Medulla oblongata (tissue), 1 donor: ENCODE measurements around the gene RASAL2.
"Not testable (repeated sequence)": the region's sequence is repeated elsewhere in the genome, so short reads cannot be mapped to it uniquely, and the experiment has no call there.

ENCODE experiments used
- DNase-seq: peaks from one replicate; pipeline ENCODE4 v3.0.0-alpha.2; 2015; ENCODE audit errors: extremely low spot score

RASAL2 gene

GRCh38 chr1:178232949-178233348, 139.0 kb downstream of the RASAL2 start:
- DNase-seq: no peak

- no peak for DNase-seq
Observed at GRCh38 chr1:178237121-178237520, 143.2 kb downstream of the RASAL2 start.

- no peak for DNase-seq
Observed at GRCh38 chr1:178238722-178239510, 145.0 kb downstream of the RASAL2 start.

- no peak for DNase-seq
Observed at GRCh38 chr1:178241057-178241456, 147.2 kb downstream of the RASAL2 start.

- no peak for DNase-seq
Observed at GRCh38 chr1:178241837-178242236, 147.9 kb downstream of the RASAL2 start.

- no peak for DNase-seq
Observed at GRCh38 chr1:178243119-178243518, 149.2 kb downstream of the RASAL2 start.

GRCh38 chr1:178243890-178244289, 150.0 kb downstream of the RASAL2 start:
- no peak for DNase-seq

- not testable (repeated sequence) for DNase-seq
Observed at GRCh38 chr1:178248284-178248683, 154.4 kb downstream of the RASAL2 start.

- DNase-seq: not testable (repeated sequence)
Observed at GRCh38 chr1:178253581-178253980, 159.7 kb downstream of the RASAL2 start.

GRCh38 chr1:178254433-178254832, 160.5 kb downstream of the RASAL2 start:
- DNase-seq: no peak

GRCh38 chr1:178258536-178258935, 164.6 kb downstream of the RASAL2 start:
- DNase-seq: no peak

GRCh38 chr1:178262120-178262500, 168.2 kb downstream of the RASAL2 start:
- peak; percentile 56 for DNase-seq

GRCh38 chr1:178263341-178263740, 169.4 kb downstream of the RASAL2 start:
- peak; percentile 40 for DNase-seq

- DNase-seq: no peak
Observed at GRCh38 chr1:178266113-178266512, 172.2 kb downstream of the RASAL2 start.

GRCh38 chr1:178266619-178267066, 172.7 kb downstream of the RASAL2 start:
- DNase-seq: no peak

GRCh38 chr1:178267646-178268094, 173.8 kb downstream of the RASAL2 start:
- DNase-seq: no peak

GRCh38 chr1:178271471-178271870, 177.6 kb downstream of the RASAL2 start:
- DNase-seq: peak; percentile 37

GRCh38 chr1:178273707-178274410, 180.0 kb downstream of the RASAL2 start:
- DNase-seq: no peak

- DNase-seq: no peak
Observed at GRCh38 chr1:178275049-178275448, 181.1 kb downstream of the RASAL2 start.

GRCh38 chr1:178275553-178275952, 181.6 kb downstream of the RASAL2 start:
- peak; percentile 31 for DNase-seq

GRCh38 chr1:178277793-178278530, 184.1 kb downstream of the RASAL2 start:
- DNase-seq: no peak
